CD4-positive, alpha-beta T cell (primary cell): Measurements from ENCODE around the gene MAP3K21. TPM values are rescaled to one million over a fixed set of nuclear protein-coding genes. Genes with fewer than 3 reads are reported as not detected.

Source experiments
- ATAC-seq: fragments of 200-7000 bp; cut with Tn5 transposase; one replicate; pipeline ENCODE4 v1.10.0; 2022; ENCODE audit warnings: mild to moderate bottlenecking; ENCODE audit not compliant: poor library complexity
- CTCF ChIA-PET: fragments of 350-600 bp; sonication (Branson Sonifier 250); formaldehyde crosslinking; loops from one replicate; lab custom pipeline; 2021; ENCODE audit warnings: antibody characterized with exemption, inconsistent platforms; lab: Charles Lee
- POLR2A ChIA-PET: fragments of 350-600 bp; sonication (Branson Sonifier 250); formaldehyde crosslinking; loops from one replicate; lab custom pipeline; 2021; ENCODE audit warnings: antibody characterized with exemption, inconsistent platforms; lab: Charles Lee
- DNase-seq, 14 experiments: peaks; one replicate each; pipeline ENCODE4 v3.0.0-alpha.2; 2013 to 2020; ENCODE audit warnings: mixed read lengths in 2 of 14
- H3K27ac ChIP-seq, 2 donors: one replicate each; pipeline versions ENCODE4 v1.5.1 to v1.7.0; 2013; ENCODE audit warnings: low read length in 2 of 2, low read depth in 1 of 2, mild to moderate bottlenecking in 1 of 2
- H3K27me3 ChIP-seq, 2 experiments: 1 replicate in 1 of 2; 2 replicates in 1 of 2; pipeline versions ENCODE4 v1.6.1 to v1.7.0; 2013; ENCODE audit warnings: low read length in 2 of 2, control low read depth in 1 of 2, mild to moderate bottlenecking in 1 of 2, moderate library complexity in 1 of 2; ENCODE audit not compliant: insufficient read depth in 2 of 2, control insufficient read depth in 1 of 2
- H3K36me3 ChIP-seq: one replicate; pipeline ENCODE4 v1.6.1; 2013; ENCODE audit warnings: low read length, control low read depth; ENCODE audit not compliant: insufficient read depth
- H3K4me1 ChIP-seq: one replicate; pipeline ENCODE4 v1.6.1; 2013; ENCODE audit warnings: low read length, control low read depth; ENCODE audit not compliant: insufficient read depth
- H3K4me3 ChIP-seq: one replicate; pipeline ENCODE4 v1.5.1; 2013; ENCODE audit warnings: mild to moderate bottlenecking, low read length, moderate library complexity
- H3K9me3 ChIP-seq, 2 experiments: 1 replicate in 1 of 2; 2 replicates in 1 of 2; pipeline versions ENCODE4 v1.6.1 to v1.7.0; 2013; ENCODE audit warnings: low read length in 2 of 2, mild to moderate bottlenecking in 2 of 2, control low read depth in 1 of 2, moderate library complexity in 1 of 2; ENCODE audit not compliant: control insufficient read depth in 1 of 2, insufficient read depth in 1 of 2
- H3K27ac Mint-ChIP-seq: one replicate; pipeline ENCODE4 v1.8.0; 2020; ENCODE audit warnings: mixed read lengths
- H3K27me3 Mint-ChIP-seq: one replicate; pipeline ENCODE4 v1.8.0; 2021; ENCODE audit warnings: mixed read lengths
- H3K36me3 Mint-ChIP-seq: one replicate; pipeline ENCODE4 v1.8.0; 2021; ENCODE audit warnings: low read depth, mixed read lengths
- H3K4me1 Mint-ChIP-seq: one replicate; pipeline ENCODE4 v1.8.0; 2021; ENCODE audit warnings: low read depth, mixed read lengths
- H3K4me3 Mint-ChIP-seq: one replicate; pipeline ENCODE4 v1.8.0; 2020; ENCODE audit warnings: mild to moderate bottlenecking, mixed read lengths
- H3K9me3 Mint-ChIP-seq: one replicate; pipeline ENCODE4 v1.8.0; 2020; ENCODE audit warnings: mixed read lengths
- CTCF ChIP-seq: fragments of 200-600 bp; IDR thresholded peaks from one replicate; pipeline ENCODE4 v1.8.0; 2022; ENCODE audit warnings: antibody characterized with exemption, mild to moderate bottlenecking
- intact Hi-C, 2 experiments: fragments of 100-400 bp; cut with DNase I in 1 of 2; cut with micrococcal nuclease in 1 of 2; formaldehyde crosslinking; loops; one replicate each; pipeline versions ENCODE4 v1.15.1 to v1.9.0; 2023 to 2025; cut with DNase I, micrococcal nuclease
- total RNA-seq, 174 experiments: library from RNA in 2 of 174; stranded (reverse) in 2 of 174; gene quantifications; one replicate each; pipeline ENCODE4 v1.2.3 and lab custom pipeline; 2021 to 2026

The MAP3K21 gene
- total RNA-seq, 2 experiments from 2014 or later: 0.95 to 0.99 TPM

- H3K9me3 ChIP-seq: no peaks in the 10 kb centered on the region
- intact Hi-C loops: no loop called here
- POLR2A ChIA-PET: no interaction called here
- no peaks in the 10 kb centered on the region for H3K4me1 ChIP-seq
- H3K9me3 Mint-ChIP-seq: no peaks in the 10 kb centered on the region
- DNase-seq: no peak
- no peaks in the 10 kb centered on the region for H3K36me3 Mint-ChIP-seq
- H3K4me3 ChIP-seq: no peak overlapping the region
- H3K27me3 Mint-ChIP-seq: peaks cover 12% of the 10 kb centered on the region
- TF ChIP-seq CTCF: no peak
- H3K4me1 Mint-ChIP-seq: no peaks in the 10 kb centered on the region
- CTCF ChIA-PET: no interaction called here
- no peaks in the 10 kb centered on the region for H3K36me3 ChIP-seq
- H3K27ac ChIP-seq: no peak overlapping the region
- H3K27me3 ChIP-seq: peaks cover 0 to 2% of the 10 kb centered on the region in 2 experiments
- no peak overlapping the region for H3K27ac Mint-ChIP-seq
- no peak for ATAC-seq
- H3K4me3 Mint-ChIP-seq: no peak overlapping the region
Observed at GRCh38 chr1:233421293-233421692, 93.8 kb downstream of the MAP3K21 start.

- Histone ChIP-seq H3K4me3 (no peak overlapping the region), H3K4me1 (no peaks in the 10 kb centered on the region), H3K36me3 (no peaks in the 10 kb centered on the region), H3K27ac (no peak overlapping the region), H3K9me3 (no peaks in the 10 kb centered on the region), H3K27me3 (peaks cover 0 to 11% of the 10 kb centered on the region in 2 experiments)
- DNase-seq (no peak), ATAC-seq (no peak)
- ChIA-PET CTCF (no interaction called here), POLR2A (no interaction called here)
- intact Hi-C loops: no loop called here
- Mint-ChIP-seq H3K9me3 (no peaks in the 10 kb centered on the region), H3K27ac (no peak overlapping the region), H3K4me1 (no peaks in the 10 kb centered on the region), H3K36me3 (no peaks in the 10 kb centered on the region), H3K27me3 (peaks cover 33% of the 10 kb centered on the region), H3K4me3 (no peak overlapping the region)
- TF ChIP-seq CTCF: no peak
Observed at GRCh38 chr1:233424779-233425178, 97.3 kb downstream of the MAP3K21 start.

- intact Hi-C loops: no loop called here
Observed at GRCh38 chr1:233427907-233428306, 100.4 kb downstream of the MAP3K21 start.

More at GRCh38 chr1:233427907-233428306, 100.4 kb downstream of the MAP3K21 start:
- no peak overlapping the region for H3K27ac Mint-ChIP-seq
- ChIA-PET POLR2A (no interaction called here), CTCF (no interaction called here)
- no peak for ATAC-seq
- TF ChIP-seq CTCF: no peak
- no peak overlapping the region for H3K4me3 Mint-ChIP-seq
- H3K4me1 Mint-ChIP-seq: no peaks in the 10 kb centered on the region
- Histone ChIP-seq H3K27ac (no peak overlapping the region), H3K36me3 (no peaks in the 10 kb centered on the region), H3K4me3 (no peak overlapping the region), H3K4me1 (no peaks in the 10 kb centered on the region), H3K27me3 (peaks cover 0 to 15% of the 10 kb centered on the region in 2 experiments), H3K9me3 (no peaks in the 10 kb centered on the region)
- no peaks in the 10 kb centered on the region for H3K36me3 Mint-ChIP-seq
- H3K27me3 Mint-ChIP-seq: peaks cover 45% of the 10 kb centered on the region
- H3K9me3 Mint-ChIP-seq: no peaks in the 10 kb centered on the region
- DNase-seq: no peak
